K562 (cell line): ENCODE measurements around the gene TFAP2B. TPM values are rescaled to one million over a fixed set of nuclear protein-coding genes. Genes with fewer than 3 reads are reported as not detected.

Experiments
- CBFA2T2 ChIP-seq: fragments of 450-650 bp; conservative IDR thresholded peaks from 2 replicates; pipeline ENCODE4 v1.6.1; 2017; ENCODE audit warnings: mild to moderate bottlenecking
- CEBPB ChIP-seq: fragments of 450-650 bp; IDR thresholded peaks from 2 replicates; pipeline ENCODE4 v1.6.1; 2016; ENCODE audit warnings: missing genetic modification characterization, missing compliant biosample characterization
- CHD7 ChIP-seq: fragments of 200-600 bp; sonication (generic); IDR thresholded peaks from one replicate; pipeline ENCODE4 v1.6.1; 2012; ENCODE audit warnings: mild to moderate bottlenecking, low read depth, low read length, inconsistent platforms
- EGR1 ChIP-seq: fragments of 450-650 bp; conservative IDR thresholded peaks from 2 replicates; pipeline ENCODE4 v1.6.1; 2017; ENCODE audit warnings: mild to moderate bottlenecking
- HSF4 ChIP-seq: fragments of 250-450 bp; sonication (Bioruptor Pico); IDR thresholded peaks from 2 replicates; pipeline ENCODE4 v2.1.2; 2022; ENCODE audit warnings: mild to moderate bottlenecking, moderate library complexity, borderline replicate concordance
- NCOR1 ChIP-seq: fragments of 450-650 bp; IDR thresholded peaks from 2 replicates; pipeline ENCODE4 v1.6.1; 2016; ENCODE audit warnings: mild to moderate bottlenecking, moderate library complexity
- NFXL1 ChIP-seq: fragments of 450-650 bp; formaldehyde crosslinking; IDR thresholded peaks from 2 replicates; pipeline ENCODE4 v1.4.0; 2021; ENCODE audit warnings: mild to moderate bottlenecking
- RFX1 ChIP-seq: fragments of 450-650 bp; IDR thresholded peaks from 2 replicates; pipeline ENCODE4 v1.6.1; 2016; ENCODE audit warnings: mild to moderate bottlenecking, moderate library complexity
- SIX5 ChIP-seq, 2 experiments: IDR thresholded peaks; 2 replicates each; pipeline ENCODE4 v1.6.1; 2011; ENCODE audit warnings: low read length in 2 of 2, borderline replicate concordance in 1 of 2, low read depth in 1 of 2, mild to moderate bottlenecking in 1 of 2, moderate library complexity in 1 of 2; ENCODE audit not compliant: insufficient read depth in 1 of 2
- SPI1 ChIP-seq: IDR thresholded peaks from 2 replicates; pipeline ENCODE4 v1.6.1; 2011; ENCODE audit warnings: low read depth, low read length, control low read depth, borderline replicate concordance
- SRSF9 ChIP-seq: fragments of 200-400 bp; formaldehyde crosslinking; IDR thresholded peaks from 2 replicates; pipeline ENCODE4 v1.6.1; 2017; ENCODE audit warnings: low read depth, low read length, borderline replicate concordance
- TARDBP ChIP-seq: fragments of 450-650 bp; IDR thresholded peaks from 2 replicates; pipeline ENCODE4 v1.6.1; 2016
- THRAP3 ChIP-seq: fragments of 450-650 bp; IDR thresholded peaks from 2 replicates; pipeline ENCODE4 v1.6.1; 2016; ENCODE audit warnings: mild to moderate bottlenecking, inconsistent platforms, borderline replicate concordance
- ZNF592 ChIP-seq: fragments of 450-650 bp; IDR thresholded peaks from 2 replicates; pipeline ENCODE4 v1.6.1; 2017; ENCODE audit warnings: antibody characterized with exemption, mild to moderate bottlenecking
- polyA plus RNA-seq, 8 experiments: library from polyadenylated mRNA; depleted of rRNA in 4 of 8; stranded (reverse) in 5 of 8; unstranded in 3 of 8; fragments of >200 nt; fragmentation: Nextera tagmentation in 2 of 8; fragmentation: Illumina TruSeq in 1 of 8; extraction: Ambion mirVana in 2 of 8; extraction: Trizol in 1 of 8; gene quantifications; 2 replicates each; pipeline versions ENCODE4 v1.2.1 to v1.2.3, GENCODE V29; 2011 to 2014; ENCODE audit warnings: inconsistent platforms in 1 of 8, missing spikeins in 1 of 8
- total RNA-seq, 7 experiments: library from RNA; depleted of rRNA in 6 of 7; stranded (reverse); fragments of >200 nt in 6 of 7; fragmentation: Illumina TruSeq in 2 of 7; extraction: Trizol in 2 of 7; gene quantifications; 2 replicates each; pipeline versions ENCODE4 v1.2.1 to v1.2.3, GENCODE V29; 2011 to 2021; ENCODE audit warnings: low replicate concordance in 1 of 7

Gene TFAP2B
- total and polyA plus RNA-seq, 9 of the 15 experiments (the other 6 are each of a cell fraction or from before 2014, with no cell fraction given) = not detected

DNA sequence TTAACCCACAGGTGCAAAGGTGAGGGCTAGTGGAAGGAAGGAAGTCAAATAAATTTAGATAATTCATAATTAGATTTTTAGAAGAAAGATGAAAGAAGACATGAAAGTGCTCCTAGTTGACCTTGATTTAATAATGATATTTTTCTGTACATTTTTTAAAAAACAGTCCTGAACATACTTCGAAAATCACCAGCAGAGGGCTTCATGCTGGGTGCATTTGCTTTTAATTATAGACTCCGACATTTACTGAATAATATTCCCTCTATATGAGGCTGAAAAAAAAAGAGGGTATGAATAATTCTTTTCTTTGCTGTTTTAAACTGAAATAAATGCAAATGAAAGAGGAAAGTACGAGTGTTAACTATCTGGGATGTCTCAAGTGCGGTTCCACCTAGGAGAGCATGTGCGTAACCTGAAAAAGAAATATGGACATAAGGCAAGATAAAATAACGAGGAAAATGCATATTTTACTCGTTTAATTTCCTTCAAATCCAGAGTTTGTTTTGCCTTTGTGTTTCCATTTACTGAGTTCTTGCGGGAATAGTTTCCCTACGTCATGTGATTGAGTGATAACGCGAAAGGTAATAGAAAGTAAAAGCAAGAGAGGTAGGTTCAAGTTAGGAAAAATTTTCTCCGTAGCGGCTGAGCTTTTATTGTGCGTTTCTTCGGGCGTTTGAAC, 3.1 kb upstream of the TFAP2B start (continued):
- TF ChIP-seq ZNF592 (peak; percentile 38; the same call in 1 of the 2 replicates), CHD7 (no peak), NFXL1 (CRISPR knock-in tag) (no peak), EGR1 (no peak), SRSF9 (no peak), CEBPB (tag) (no peak), SIX5 (IDR thresholded peaks at IDR 0.05; ENCODE audit: borderline replicate concordance in 1 of 2, insufficient read depth in 1 of 2, low read depth in 1 of 2, low read length in 2 of 2) (no peak), TARDBP (no peak), SPI1 (no peak), HSF4 (CRISPR knock-in tag) (no peak), RFX1 (no peak), CBFA2T2 (no peak), NCOR1 (no peak), THRAP3 (no peak)
